ENCODE data around the gene OCRL.

- TF ChIP-seq CTCF (IDR thresholded peaks at IDR 0.05) (no peak), POLR2A (IDR thresholded peaks at IDR 0.05) (no peak)
Observed at GRCh38 chrX:129493643-129494042, 46.4 kb upstream of the OCRL start.

All from prostate gland (tissue), 2 donors.